H9 (cell line): Measurements from ENCODE around the gene LRCH1. TPM values are rescaled to one million over a fixed set of nuclear protein-coding genes. Genes with fewer than 3 reads are reported as not detected.
A peak's percentile ranks its signal among the peaks of the same experiment; 100 is the strongest.

ENCODE experiments used
- DNase-seq: peaks from one replicate; pipeline ENCODE4 v3.0.0-alpha.2; 2017
- H2AFZ ChIP-seq: one replicate; pipeline ENCODE4 v1.6.1; 2013; ENCODE audit warnings: mild to moderate bottlenecking, low read length, control low read depth, moderate library complexity
- H2AK5ac ChIP-seq: 2 replicates; pipeline ENCODE4 v1.6.1; 2013; ENCODE audit warnings: low read length, control low read depth, mixed read lengths; ENCODE audit not compliant: insufficient read length
- H2BK120ac ChIP-seq: one replicate; pipeline ENCODE4 v1.6.1; 2013; ENCODE audit warnings: low read depth, mild to moderate bottlenecking, low read length, control low read depth, inconsistent platforms; ENCODE audit not compliant: poor library complexity, severe bottlenecking
- H2BK12ac ChIP-seq: 2 replicates; pipeline ENCODE4 v1.6.1; 2013; ENCODE audit warnings: low read length, control low read depth, mixed read lengths, low read depth; ENCODE audit not compliant: insufficient read length
- H2BK15ac ChIP-seq: 2 replicates; pipeline ENCODE4 v1.6.1; 2013; ENCODE audit warnings: low read depth, low read length, control low read depth
- H2BK20ac ChIP-seq: one replicate; pipeline ENCODE4 v1.6.1; 2013; ENCODE audit warnings: low read depth, mild to moderate bottlenecking, low read length, control low read depth, inconsistent platforms; ENCODE audit not compliant: poor library complexity, severe bottlenecking
- H2BK5ac ChIP-seq: 2 replicates; pipeline ENCODE4 v1.6.1; 2013; ENCODE audit warnings: low read length, control low read depth, mixed read lengths; ENCODE audit not compliant: insufficient read length
- H3K14ac ChIP-seq: 2 replicates; pipeline ENCODE4 v1.6.1; 2013; ENCODE audit warnings: low read length, control low read depth; ENCODE audit not compliant: insufficient read depth
- H3K18ac ChIP-seq: 2 replicates; pipeline ENCODE4 v1.6.1; 2013; ENCODE audit warnings: low read depth, mild to moderate bottlenecking, mixed read lengths, low read length, control low read depth; ENCODE audit not compliant: insufficient read length
- H3K23ac ChIP-seq: 2 replicates; pipeline ENCODE4 v1.6.1; 2013; ENCODE audit warnings: low read length, control low read depth, mixed read lengths, low read depth; ENCODE audit not compliant: insufficient read length
- H3K23me2 ChIP-seq: 2 replicates; pipeline ENCODE4 v1.6.1; 2013; ENCODE audit warnings: low read depth, mild to moderate bottlenecking, mixed read lengths, low read length, control low read depth; ENCODE audit not compliant: insufficient read length, poor library complexity, severe bottlenecking
- H3K27ac ChIP-seq: 2 replicates; pipeline ENCODE4 v1.5.1; 2013; ENCODE audit warnings: low read length, control low read depth, mixed read lengths, low read depth; ENCODE audit not compliant: insufficient read length
- H3K27me3 ChIP-seq: 2 replicates; pipeline ENCODE4 v1.6.1; 2013; ENCODE audit warnings: low read length, control low read depth, inconsistent platforms; ENCODE audit not compliant: insufficient read depth
- H3K4ac ChIP-seq: 2 replicates; pipeline ENCODE4 v1.6.1; 2013; ENCODE audit warnings: low read depth, mild to moderate bottlenecking, control low read depth, inconsistent platforms, low read length, moderate library complexity
- H3K4me1 ChIP-seq: 2 replicates; pipeline ENCODE4 v1.6.1; 2013; ENCODE audit warnings: low read length, control low read depth, inconsistent platforms; ENCODE audit not compliant: insufficient read depth
- H3K4me2 ChIP-seq: 2 replicates; pipeline ENCODE4 v1.6.1; 2013; ENCODE audit warnings: low read length, control low read depth, mixed read lengths; ENCODE audit not compliant: insufficient read length, insufficient read depth
- H3K56ac ChIP-seq: 2 replicates; pipeline ENCODE4 v1.6.1; 2013; ENCODE audit warnings: low read depth, mild to moderate bottlenecking, mixed read lengths, low read length, control low read depth; ENCODE audit not compliant: insufficient read length
- H3K79me1 ChIP-seq: 2 replicates; pipeline ENCODE4 v1.6.1; 2013; ENCODE audit warnings: low read depth, mild to moderate bottlenecking, moderate library complexity, low read length, control low read depth, inconsistent platforms; ENCODE audit not compliant: insufficient read depth, poor library complexity, severe bottlenecking
- H3K79me2 ChIP-seq: 2 replicates; pipeline ENCODE4 v1.6.1; 2013; ENCODE audit warnings: low read length, control low read depth, inconsistent platforms; ENCODE audit not compliant: insufficient read depth
- H3K9ac ChIP-seq: 2 replicates; pipeline ENCODE4 v1.6.1; 2013; ENCODE audit warnings: low read length, control low read depth, mixed read lengths; ENCODE audit not compliant: insufficient read length; ENCODE audit errors: extremely low read depth
- H3K9me3 ChIP-seq: one replicate; pipeline ENCODE4 v1.6.1; 2013; ENCODE audit warnings: low read depth, low read length, inconsistent platforms; ENCODE audit not compliant: control insufficient read depth
- H3T11ph ChIP-seq: one replicate; pipeline ENCODE4 v1.6.1; 2013; ENCODE audit warnings: mild to moderate bottlenecking, low read length, control low read depth, inconsistent platforms
- H4K20me1 ChIP-seq: one replicate; pipeline ENCODE4 v1.6.1; 2013; ENCODE audit not compliant: control insufficient read depth, insufficient read length, insufficient read depth
- H4K5ac ChIP-seq: 2 replicates; pipeline ENCODE4 v1.6.1; 2013; ENCODE audit warnings: low read depth, mild to moderate bottlenecking, mixed read lengths, low read length, control low read depth; ENCODE audit not compliant: insufficient read length
- H4K8ac ChIP-seq: replicated peaks from 2 replicates; pipeline ENCODE4 v1.6.1; 2013; ENCODE audit warnings: low read length, control low read depth, mixed read lengths, low read depth; ENCODE audit not compliant: insufficient read length
- H4K91ac ChIP-seq: 2 replicates; pipeline ENCODE4 v1.6.1; 2013; ENCODE audit warnings: low read depth, mild to moderate bottlenecking, moderate library complexity, mixed read lengths, low read length, control low read depth; ENCODE audit not compliant: insufficient read length
- H3K27ac Mint-ChIP-seq, 3 experiments: 2 replicates in 2 of 3; 3 replicates in 1 of 3; pipeline ENCODE4 v1.8.0; 2020 to 2021; ENCODE audit warnings: mixed read lengths in 3 of 3, mild to moderate bottlenecking in 1 of 3, moderate library complexity in 1 of 3
- H3K27me3 Mint-ChIP-seq: 2 replicates; pipeline ENCODE4 v1.8.0; 2021; ENCODE audit warnings: low read depth, mild to moderate bottlenecking, moderate library complexity, mixed read lengths
- H3K36me3 Mint-ChIP-seq, 3 experiments: 2 replicates in 2 of 3; 3 replicates in 1 of 3; pipeline ENCODE4 v1.8.0; 2020 to 2021; ENCODE audit warnings: low read depth in 3 of 3, mixed read lengths in 3 of 3; ENCODE audit not compliant: insufficient read depth in 1 of 3
- H3K4me1 Mint-ChIP-seq, 2 experiments: 2 replicates each; pipeline ENCODE4 v1.8.0; 2020; ENCODE audit warnings: mixed read lengths in 2 of 2
- H3K4me3 Mint-ChIP-seq, 2 experiments: 2 replicates in 1 of 2; 3 replicates in 1 of 2; pipeline ENCODE4 v1.8.0; 2020 to 2021; ENCODE audit warnings: mild to moderate bottlenecking in 2 of 2, mixed read lengths in 2 of 2, moderate library complexity in 1 of 2
- H3K9me3 Mint-ChIP-seq, 2 experiments: 2 replicates in 1 of 2; 3 replicates in 1 of 2; pipeline ENCODE4 v1.8.0; 2020; ENCODE audit warnings: mild to moderate bottlenecking in 2 of 2, mixed read lengths in 2 of 2, moderate library complexity in 1 of 2
- WGBS: extraction: QIAGEN DNeasy Blood & Tissue Kit; methylation state at CpG from one replicate; pipeline ENCODE4 v1.1.7; 2013; ENCODE audit warnings: missing lambda C conversion rate, low lambda C conversion rate, mixed read lengths; ENCODE audit not compliant: insufficient read length; ENCODE audit errors: extremely low coverage; 5-methylcytosine and 5-hydroxymethylcytosine counted together
- total RNA-seq: library from RNA; stranded (reverse); gene quantifications from 2 replicates; pipeline ENCODE4 v1.2.1, GENCODE V29; 2021
- TF ChIP-seq, protein P1 (sequence below): fragments of 200-600 bp; sonication (generic); conservative IDR thresholded peaks from 3 replicates; pipeline ENCODE4 v1.8.0; 2021; ENCODE audit warnings: antibody characterized with exemption, mild to moderate bottlenecking

LRCH1 gene
- total RNA-seq, 1 experiment from 2014 or later, result 8.0 TPM

DNA sequence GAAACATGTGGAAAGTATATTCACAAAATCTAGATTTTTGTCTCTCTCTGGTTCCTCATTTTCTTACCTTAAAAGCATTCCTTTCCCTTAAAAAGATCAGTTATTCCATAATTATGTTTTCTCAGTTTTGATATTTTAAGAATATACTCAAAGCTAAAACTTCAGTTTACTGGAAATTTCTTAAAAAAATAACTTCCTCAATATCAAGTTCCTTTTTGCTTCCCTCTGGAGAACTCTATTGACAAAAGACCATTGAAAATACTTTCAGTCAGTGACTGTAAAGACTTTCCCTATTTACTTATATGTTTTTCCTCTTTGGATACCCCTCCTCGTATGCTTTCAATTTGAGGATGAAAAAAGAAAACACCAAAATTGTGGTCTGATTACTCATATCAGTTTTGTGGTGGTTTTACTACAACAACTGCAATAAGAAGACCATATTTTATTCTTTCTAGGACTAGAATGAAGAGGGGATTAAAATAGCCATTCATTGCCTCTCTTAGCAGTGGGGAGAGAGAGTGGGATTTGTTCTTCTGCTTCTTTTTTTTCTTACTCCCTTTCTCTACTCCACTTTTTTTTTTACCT, 130.8 kb downstream of the LRCH1 start:
- Mint-ChIP-seq H3K36me3 (0 out of 7 replicates have a peak, but pooled peaks cover 0 to 2% (median 0%) of the 10 kb centered on the region in 3 experiments), H3K4me3 (no peak overlapping the region), H3K27ac (peak overlapping the region; percentile 2 to 58 (median 46); a peak in 5 of 7 replicates), H3K9me3 (no peaks in the 10 kb centered on the region), H3K27me3 (no peaks in the 10 kb centered on the region), H3K4me1 (peaks cover 31 to 42% of the 10 kb centered on the region in 2 experiments)
- Histone ChIP-seq H3K4me2 (no peak overlapping the region), H3K79me1 (no peaks in the 10 kb centered on the region), H3K27me3 (no peaks in the 10 kb centered on the region), H2AFZ (no peak overlapping the region), H2BK5ac (no peak overlapping the region), H4K5ac (no peak overlapping the region), H2AK5ac (no peak overlapping the region), H2BK15ac (no peak overlapping the region), H3K18ac (no peak overlapping the region), H3K27ac (no peak overlapping the region), H3K9me3 (no peaks in the 10 kb centered on the region), H4K20me1 (no peaks in the 10 kb centered on the region), H3K9ac (no peak overlapping the region), H2BK12ac (no peak overlapping the region), H3K23ac (no peak overlapping the region), H2BK120ac (no peak overlapping the region), H4K8ac (no peak overlapping the region), H3T11ph (no peak overlapping the region), H2BK20ac (no peak overlapping the region), H3K23me2 (no peaks in the 10 kb centered on the region), H3K56ac (no peak overlapping the region), H3K4ac (no peak overlapping the region), H3K14ac (no peak overlapping the region), H4K91ac (no peak overlapping the region), H3K79me2 (no peaks in the 10 kb centered on the region), H3K4me1 (no peaks in the 10 kb centered on the region; the same call in 1 of the 2 replicates)
- no CpG with 5 or more reads among the region's 1 CpG for WGBS
- no peak for DNase-seq
- TF ChIP-seq, protein P1, sequence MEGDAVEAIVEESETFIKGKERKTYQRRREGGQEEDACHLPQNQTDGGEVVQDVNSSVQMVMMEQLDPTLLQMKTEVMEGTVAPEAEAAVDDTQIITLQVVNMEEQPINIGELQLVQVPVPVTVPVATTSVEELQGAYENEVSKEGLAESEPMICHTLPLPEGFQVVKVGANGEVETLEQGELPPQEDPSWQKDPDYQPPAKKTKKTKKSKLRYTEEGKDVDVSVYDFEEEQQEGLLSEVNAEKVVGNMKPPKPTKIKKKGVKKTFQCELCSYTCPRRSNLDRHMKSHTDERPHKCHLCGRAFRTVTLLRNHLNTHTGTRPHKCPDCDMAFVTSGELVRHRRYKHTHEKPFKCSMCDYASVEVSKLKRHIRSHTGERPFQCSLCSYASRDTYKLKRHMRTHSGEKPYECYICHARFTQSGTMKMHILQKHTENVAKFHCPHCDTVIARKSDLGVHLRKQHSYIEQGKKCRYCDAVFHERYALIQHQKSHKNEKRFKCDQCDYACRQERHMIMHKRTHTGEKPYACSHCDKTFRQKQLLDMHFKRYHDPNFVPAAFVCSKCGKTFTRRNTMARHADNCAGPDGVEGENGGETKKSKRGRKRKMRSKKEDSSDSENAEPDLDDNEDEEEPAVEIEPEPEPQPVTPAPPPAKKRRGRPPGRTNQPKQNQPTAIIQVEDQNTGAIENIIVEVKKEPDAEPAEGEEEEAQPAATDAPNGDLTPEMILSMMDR, result no peak
